ENCODE data around the gene TMTC1. TPM values are rescaled to one million over a fixed set of nuclear protein-coding genes. Genes with fewer than 3 reads are reported as not detected.

TMTC1 gene
- total RNA-seq, 1 experiment from 2014 or later: not detected

GRCh38 chr12:29754235-29755189, 29.2 kb downstream of the TMTC1 start:
- Histone ChIP-seq H3K36me3 (ENCODE audit: control insufficient read depth, insufficient read depth, low read length) (no peaks in the 10 kb centered on the region), H3K9me3 (no peaks in the 10 kb centered on the region; the same call in 1 of the 2 replicates), H3K4me3 (ENCODE audit: low read depth, low read length) (no peak overlapping the region), H3K4me1 (no peaks in the 10 kb centered on the region), H3K27me3 (replicated peaks; ENCODE audit: control insufficient read depth, insufficient read depth, low read length) (no peaks in the 10 kb centered on the region; the same call in 1 of the 2 replicates)
- Mint-ChIP-seq H3K27ac (ENCODE audit: unreplicated experiment) (no peak overlapping the region), H3K36me3 (ENCODE audit: insufficient read depth, unreplicated experiment) (no peaks in the 10 kb centered on the region), H3K4me1 (ENCODE audit: low read depth, unreplicated experiment) (no peaks in the 10 kb centered on the region), H3K9me3 (ENCODE audit: unreplicated experiment) (no peaks in the 10 kb centered on the region), H3K4me3 (ENCODE audit: unreplicated experiment) (no peak overlapping the region), H3K27me3 (ENCODE audit: insufficient read depth, unreplicated experiment) (peaks cover 2% of the 10 kb centered on the region)
- ChIA-PET POLR2A (no interaction called here), CTCF (interaction anchor here (0.6 kb wide), 1 partner anchor 1052 kb away, joined by 3 read pairs; no protein-coding TSS in a partner anchor)
- intact Hi-C loops (cut with micrococcal nuclease; ENCODE audit: unreplicated experiment): no loop called here
- no peak for DNase-seq
- TF ChIP-seq CTCF (IDR thresholded peaks at IDR 0.05; ENCODE audit: insufficient read depth in 1 of 2, low read depth in 1 of 2, low read length in 1 of 2, severe bottlenecking in 1 of 2, unreplicated experiment in 1 of 2): no peak
- BruUV-seq (replicated peaks): no TSS peak

GRCh38 chr12:29752121-29752520, 31.6 kb downstream of the TMTC1 start:
- Histone ChIP-seq H3K4me1 (no peaks in the 10 kb centered on the region), H3K27me3 (replicated peaks; ENCODE audit: control insufficient read depth, insufficient read depth, low read length) (no peaks in the 10 kb centered on the region; the same call in 1 of the 2 replicates), H3K36me3 (ENCODE audit: control insufficient read depth, insufficient read depth, low read length) (no peaks in the 10 kb centered on the region), H3K9me3 (no peaks in the 10 kb centered on the region), H3K4me3 (ENCODE audit: low read depth, low read length) (no peak overlapping the region)
- intact Hi-C loops (cut with micrococcal nuclease; ENCODE audit: unreplicated experiment): no loop called here
- DNase-seq: no peak
- Mint-ChIP-seq H3K4me3 (ENCODE audit: unreplicated experiment) (no peak overlapping the region), H3K9me3 (ENCODE audit: unreplicated experiment) (no peaks in the 10 kb centered on the region), H3K4me1 (ENCODE audit: low read depth, unreplicated experiment) (no peaks in the 10 kb centered on the region), H3K36me3 (ENCODE audit: insufficient read depth, unreplicated experiment) (no peaks in the 10 kb centered on the region), H3K27ac (ENCODE audit: unreplicated experiment) (no peak overlapping the region), H3K27me3 (ENCODE audit: insufficient read depth, unreplicated experiment) (peaks cover 3% of the 10 kb centered on the region)
- ChIA-PET POLR2A (no interaction called here), CTCF (no interaction called here)
- no TSS peak for BruUV-seq (replicated peaks)
- no peak for TF ChIP-seq CTCF (IDR thresholded peaks at IDR 0.05; ENCODE audit: insufficient read depth in 1 of 2, low read depth in 1 of 2, low read length in 1 of 2, severe bottlenecking in 1 of 2, unreplicated experiment in 1 of 2)

- no peak overlapping the region for H3K4me3 ChIP-seq (ENCODE audit: low read depth, low read length)
- Mint-ChIP-seq H3K27me3 (ENCODE audit: insufficient read depth, unreplicated experiment) (peaks cover 4% of the 10 kb centered on the region), H3K4me3 (ENCODE audit: unreplicated experiment) (no peak overlapping the region), H3K36me3 (ENCODE audit: insufficient read depth, unreplicated experiment) (no peaks in the 10 kb centered on the region), H3K27ac (ENCODE audit: unreplicated experiment) (no peak overlapping the region), H3K4me1 (ENCODE audit: low read depth, unreplicated experiment) (no peaks in the 10 kb centered on the region), H3K9me3 (ENCODE audit: unreplicated experiment) (no peaks in the 10 kb centered on the region)
- TF ChIP-seq CTCF (IDR thresholded peaks at IDR 0.05; ENCODE audit: insufficient read depth in 1 of 2, low read depth in 1 of 2, low read length in 1 of 2, severe bottlenecking in 1 of 2, unreplicated experiment in 1 of 2): no peak
- H3K27me3 ChIP-seq (replicated peaks; ENCODE audit: control insufficient read depth, insufficient read depth, low read length): no peaks in the 10 kb centered on the region; the same call in 1 of the 2 replicates
- ChIA-PET POLR2A (no interaction called here), CTCF (no interaction called here)
- no peaks in the 10 kb centered on the region for H3K9me3 ChIP-seq
- H3K4me1 ChIP-seq: no peaks in the 10 kb centered on the region
- intact Hi-C loops (cut with micrococcal nuclease; ENCODE audit: unreplicated experiment): no loop called here
- no peaks in the 10 kb centered on the region for H3K36me3 ChIP-seq (ENCODE audit: control insufficient read depth, insufficient read depth, low read length)
- no peak for DNase-seq
- no TSS peak for BruUV-seq (replicated peaks)
These were observed 32.1 kb downstream of the TMTC1 start for GRCh38 chr12:29751676-29752075.
